Thyroid gland (tissue), 4 donors: ENCODE results near the gene WNT3A.

Source experiments
- CTCF ChIP-seq, 6 experiments: fragments of 200-600 bp in 3 of 6; fragments of 450-650 bp in 3 of 6; sonication (generic) in 3 of 6; IDR thresholded peaks; one replicate each; pipeline ENCODE4 v1.5.1; 2016 to 2019; ENCODE audit warnings: antibody characterized with exemption in 6 of 6, mild to moderate bottlenecking in 2 of 6, inconsistent platforms in 1 of 6, moderate library complexity in 1 of 6
- POLR2A ChIP-seq, 2 donors: fragments of 450-650 bp; IDR thresholded peaks; one replicate each; pipeline ENCODE4 v1.6.1; 2017; ENCODE audit warnings: antibody characterized with exemption in 2 of 2, mild to moderate bottlenecking in 2 of 2, moderate library complexity in 1 of 2

DNA sequence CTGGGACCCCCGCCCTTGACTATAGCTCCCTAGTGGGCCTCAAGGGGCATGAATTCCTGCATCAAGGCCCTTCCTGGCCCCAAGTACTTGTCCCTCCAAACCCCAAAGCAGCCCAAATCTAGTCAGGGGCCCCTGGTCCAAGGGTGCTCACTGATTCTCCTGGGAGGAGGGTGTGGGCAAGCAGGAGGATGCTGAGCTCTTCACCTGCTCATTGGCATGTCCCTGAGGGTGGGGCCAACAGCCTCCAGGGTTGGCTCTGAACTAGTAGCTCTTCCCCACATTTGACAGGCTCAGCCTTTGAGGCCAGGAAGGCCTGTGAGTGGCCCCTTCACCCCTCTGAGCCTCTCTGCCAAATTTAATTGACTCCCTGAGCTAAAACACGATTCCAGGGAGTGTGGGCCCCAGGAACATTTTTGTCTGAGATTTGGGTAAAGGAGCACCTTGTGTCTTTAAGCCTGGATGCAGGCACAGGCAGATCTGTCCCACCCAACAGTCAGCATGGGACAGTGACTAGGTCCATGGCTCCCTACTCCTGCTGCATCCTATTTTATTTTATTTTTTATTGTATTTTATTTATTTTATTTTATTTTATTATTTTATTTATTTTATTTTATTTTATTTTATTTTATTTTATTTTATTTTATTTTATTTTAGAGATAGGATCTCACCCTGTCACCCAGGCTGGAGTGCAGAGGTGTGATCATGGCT lies 48.0 kb upstream of the WNT3A start:
- no peak for TF ChIP-seq CTCF (IDR thresholded peaks at IDR 0.05)
- no peak for TF ChIP-seq POLR2A (IDR thresholded peaks at IDR 0.05)
